NCI-H345 (cell line): ENCODE measurements around the gene ARHGEF39.

Experiments used
- DNase-seq: peaks from one replicate; lab custom pipeline; 2025; lab: John Stamatoyannopoulos, UW

The ARHGEF39 gene

GRCh38 chr9:35675204-35675603 lies 10.2 kb upstream of the ARHGEF39 start:
- no peak for DNase-seq

GRCh38 chr9:35674025-35674361 lies 9.0 kb upstream of the ARHGEF39 start:
- DNase-seq = no peak

- DNase-seq = no peak
Observed at GRCh38 chr9:35673132-35674024, 8.4 kb upstream of the ARHGEF39 start, which contains the start of gene CA9. Gene CA9 (plus strand): TSS chr9:35673928. CDS start chr9:35673960, 32 bp downstream.

- DNase-seq = no peak
Observed at GRCh38 chr9:35669331-35670145, 4.5 kb upstream of the ARHGEF39 start.

GRCh38 chr9:35667939-35668338 lies 2.9 kb upstream of the ARHGEF39 start:
- no peak for DNase-seq

GRCh38 chr9:35666549-35666948 lies 1.6 kb upstream of the ARHGEF39 start:
- no peak for DNase-seq

DNA sequence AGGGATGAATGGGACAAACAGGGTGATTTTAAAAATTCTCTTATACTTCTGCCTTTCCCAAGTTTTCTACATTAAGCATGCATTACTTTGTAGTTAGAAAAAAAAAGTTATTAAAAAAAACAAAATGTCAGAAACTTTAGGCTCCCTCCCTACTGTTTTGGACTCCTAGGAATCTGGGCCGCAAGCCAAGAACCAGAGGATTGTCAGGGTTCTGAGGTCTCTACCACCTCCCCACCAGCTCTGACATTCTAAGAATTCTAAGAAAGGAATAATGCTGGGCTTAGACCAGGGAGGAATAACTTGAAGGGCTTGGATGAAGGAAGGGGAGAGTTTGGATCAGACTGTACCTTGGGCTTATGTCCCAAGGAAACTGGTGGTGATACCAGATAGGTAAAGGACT lies 1.1 kb upstream of the ARHGEF39 start:
- DNase-seq = no peak

DNA sequence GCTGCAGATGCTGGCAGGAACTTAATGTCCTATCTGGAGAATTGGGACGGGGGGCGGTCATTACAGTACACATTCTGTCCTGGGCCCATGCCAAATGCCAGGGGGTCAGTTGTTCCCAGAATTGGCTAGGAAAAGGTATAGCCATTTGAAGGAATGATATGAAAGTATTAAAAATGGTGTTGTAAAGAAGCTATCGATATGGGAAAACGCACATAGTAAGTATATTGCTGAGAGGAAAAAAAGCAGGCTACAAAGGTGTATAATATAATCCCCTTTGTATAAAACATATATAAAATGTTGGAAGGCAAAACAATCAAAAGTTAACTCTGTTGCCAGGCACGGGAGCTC lies 450 bp upstream of the ARHGEF39 start:
- no peak for DNase-seq

DNA sequence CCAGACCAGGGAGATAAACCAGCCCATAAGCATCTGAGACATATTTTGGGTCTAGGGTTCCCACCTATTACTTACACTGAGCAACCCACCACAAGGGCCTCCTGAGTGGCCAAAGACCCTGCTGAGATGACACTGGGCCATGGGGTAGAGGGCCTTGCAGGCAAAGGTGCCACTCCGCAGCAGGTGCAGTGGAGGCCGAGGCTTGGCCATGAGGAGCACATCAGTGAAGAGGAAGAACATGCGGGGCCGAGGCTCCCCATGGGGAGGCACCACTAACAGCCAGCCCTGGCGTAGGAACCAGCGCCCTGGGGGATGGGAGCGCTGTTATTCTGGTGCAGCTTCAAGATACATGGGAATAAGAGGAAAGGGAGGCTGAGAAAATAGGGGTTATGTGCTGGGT lies 2.6 kb downstream of the ARHGEF39 start:
- no peak for DNase-seq

- DNase-seq = no peak
Observed at GRCh38 chr9:35661756-35662350, 3.1 kb downstream of the ARHGEF39 start.

- no peak for DNase-seq
Observed at GRCh38 chr9:35660966-35661415, 4.0 kb downstream of the ARHGEF39 start.

DNA sequence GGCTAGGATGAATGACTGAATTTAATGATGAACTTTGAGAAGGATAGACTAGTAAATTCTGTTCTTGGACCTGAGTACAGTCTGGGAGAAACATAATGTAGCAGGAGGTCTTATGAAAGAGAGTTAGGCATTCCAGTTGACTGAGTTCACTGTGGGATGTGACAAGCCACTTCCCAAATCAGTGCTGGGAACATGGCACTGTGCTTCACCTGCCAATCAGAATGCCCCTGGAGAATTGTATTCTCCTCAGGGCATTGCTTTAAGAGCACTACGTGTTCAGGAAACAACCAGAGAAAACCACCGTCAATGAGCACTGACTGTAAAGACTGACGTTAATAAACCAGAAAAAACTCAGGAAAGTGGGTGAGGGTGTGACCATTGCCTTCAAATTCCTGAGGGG lies 5.7 kb downstream of the ARHGEF39 start:
- DNase-seq = peak; percentile 15

GRCh38 chr9:35658968-35659220 lies 6.1 kb downstream of the ARHGEF39 start:
- no peak for DNase-seq

- DNase-seq = peak; percentile 83
Observed at GRCh38 chr9:35658137-35658967, 6.6 kb downstream of the ARHGEF39 start, which contains the start of gene CCDC107. Gene CCDC107 (plus strand): TSS chr9:35658292. CDS start chr9:35658380, 88 bp downstream.

- peak; percentile 99 for DNase-seq
Observed at GRCh38 chr9:35657546-35658136, 7.4 kb downstream of the ARHGEF39 start, which contains the start of gene RMRP. Gene RMRP (minus strand): TSS chr9:35658019.

- no peak for DNase-seq
Observed at GRCh38 chr9:35656831-35657545, 8.0 kb downstream of the ARHGEF39 start.

- no peak for DNase-seq
Observed at GRCh38 chr9:35656348-35656747, 8.6 kb downstream of the ARHGEF39 start.

- DNase-seq = no peak
Observed at GRCh38 chr9:35653611-35654010, 11.4 kb downstream of the ARHGEF39 start.

GRCh38 chr9:35652829-35653209 lies 12.2 kb downstream of the ARHGEF39 start:
- DNase-seq = no peak

- no peak for DNase-seq
Observed at GRCh38 chr9:35651956-35652828, 12.8 kb downstream of the ARHGEF39 start.
